Ovary (tissue), 3 donors: ENCODE data around the gene EEF1A2.
A peak's percentile ranks its signal among the peaks of the same experiment; 100 is the strongest.

Experiments
- EP300 ChIP-seq: sonication (generic); formaldehyde crosslinking; IDR thresholded peaks from one replicate; pipeline ENCODE4 v1.6.1; 2017; ENCODE audit warnings: antibody characterized with exemption
- TF ChIP-seq, protein P1 (sequence below), 3 donors: fragments of 450-650 bp in 2 of 3; fragments of 200-600 bp in 1 of 3; IDR thresholded peaks; one replicate each; pipeline versions ENCODE4 v1.5.1 to v1.8.0; 2016 to 2022; ENCODE audit warnings: antibody characterized with exemption in 3 of 3, mild to moderate bottlenecking in 1 of 3
- donor health status: DM: no; HTN: no; CAD: no.

DNA sequence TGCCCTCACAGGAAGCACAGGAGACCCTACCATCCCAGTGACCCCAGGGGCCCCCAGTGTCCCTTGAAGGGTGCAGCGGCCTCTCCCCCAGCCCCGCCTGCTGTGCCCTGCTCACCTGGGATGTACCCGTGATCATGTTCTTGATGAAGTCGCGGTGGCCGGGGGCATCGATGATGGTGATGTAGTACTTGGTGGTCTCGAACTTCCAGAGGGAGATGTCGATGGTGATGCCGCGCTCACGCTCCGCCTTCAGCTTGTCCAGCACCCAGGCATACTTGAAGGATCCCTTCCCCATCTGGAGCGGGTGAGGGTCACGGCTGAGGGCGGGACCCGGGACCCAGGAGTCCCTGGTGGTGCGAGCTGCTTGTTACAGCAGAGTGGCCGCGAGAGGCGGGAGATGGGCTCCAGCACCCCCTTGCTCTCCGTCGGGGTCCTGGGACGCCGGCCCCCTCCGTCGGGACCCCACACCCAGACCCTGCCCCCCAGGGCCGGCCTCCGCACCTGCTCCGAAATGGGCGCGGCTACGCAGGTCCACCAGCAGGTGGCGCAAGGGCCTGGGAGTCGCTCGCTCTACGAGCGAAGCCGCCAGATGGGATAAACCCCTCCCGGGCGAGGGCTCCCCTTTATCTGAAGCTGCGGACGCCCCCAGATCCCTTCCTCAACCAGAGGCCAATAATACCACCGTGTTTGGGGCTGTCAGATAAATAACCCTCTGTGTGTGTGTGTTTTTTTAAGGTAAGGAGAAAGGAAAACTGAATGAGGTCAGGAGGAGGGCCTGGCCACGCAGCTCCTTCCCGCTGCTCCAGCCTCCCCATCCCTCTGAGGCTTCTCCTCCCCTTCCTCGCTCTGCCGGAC, 2.9 kb downstream of the EEF1A2 start:
- TF ChIP-seq, protein P1, sequence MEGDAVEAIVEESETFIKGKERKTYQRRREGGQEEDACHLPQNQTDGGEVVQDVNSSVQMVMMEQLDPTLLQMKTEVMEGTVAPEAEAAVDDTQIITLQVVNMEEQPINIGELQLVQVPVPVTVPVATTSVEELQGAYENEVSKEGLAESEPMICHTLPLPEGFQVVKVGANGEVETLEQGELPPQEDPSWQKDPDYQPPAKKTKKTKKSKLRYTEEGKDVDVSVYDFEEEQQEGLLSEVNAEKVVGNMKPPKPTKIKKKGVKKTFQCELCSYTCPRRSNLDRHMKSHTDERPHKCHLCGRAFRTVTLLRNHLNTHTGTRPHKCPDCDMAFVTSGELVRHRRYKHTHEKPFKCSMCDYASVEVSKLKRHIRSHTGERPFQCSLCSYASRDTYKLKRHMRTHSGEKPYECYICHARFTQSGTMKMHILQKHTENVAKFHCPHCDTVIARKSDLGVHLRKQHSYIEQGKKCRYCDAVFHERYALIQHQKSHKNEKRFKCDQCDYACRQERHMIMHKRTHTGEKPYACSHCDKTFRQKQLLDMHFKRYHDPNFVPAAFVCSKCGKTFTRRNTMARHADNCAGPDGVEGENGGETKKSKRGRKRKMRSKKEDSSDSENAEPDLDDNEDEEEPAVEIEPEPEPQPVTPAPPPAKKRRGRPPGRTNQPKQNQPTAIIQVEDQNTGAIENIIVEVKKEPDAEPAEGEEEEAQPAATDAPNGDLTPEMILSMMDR (IDR thresholded peaks at IDR 0.05), result peak; percentile 70 to 75 (median 71)
- TF ChIP-seq EP300, result no peak
